ENCODE measurements around the gene LNX1.
"Not testable (repeated sequence)": the region's sequence is repeated elsewhere in the genome, so short reads cannot be mapped to it uniquely, and the experiment has no call there.

LNX1 gene

GRCh38 chr4:53490965-53491622, 100.2 kb downstream of the LNX1 start:
- DNase-seq: no peak

GRCh38 chr4:53490161-53490956, 100.9 kb downstream of the LNX1 start:
- no peak for DNase-seq

- DNase-seq: no peak
These were observed 101.9 kb downstream of the LNX1 start for GRCh38 chr4:53489279-53489889.

GRCh38 chr4:53487766-53488165, 103.5 kb downstream of the LNX1 start:
- no peak for DNase-seq

- DNase-seq: no peak
These were observed 105.6 kb downstream of the LNX1 start for GRCh38 chr4:53485658-53486040.

GRCh38 chr4:53484911-53485657, 106.2 kb downstream of the LNX1 start:
- DNase-seq: no peak

- DNase-seq: no peak
These were observed 108.0 kb downstream of the LNX1 start for GRCh38 chr4:53483250-53483649.

GRCh38 chr4:53481586-53481985, 109.7 kb downstream of the LNX1 start:
- DNase-seq: no peak

GRCh38 chr4:53480909-53481308, 110.4 kb downstream of the LNX1 start:
- DNase-seq: no peak

- no peak for DNase-seq
These were observed 111.4 kb downstream of the LNX1 start for GRCh38 chr4:53479736-53480525.

- no peak for DNase-seq
These were observed 112.4 kb downstream of the LNX1 start for GRCh38 chr4:53478671-53479456.

GRCh38 chr4:53477636-53478035, 113.7 kb downstream of the LNX1 start:
- no peak for DNase-seq

- no peak for DNase-seq
These were observed 114.2 kb downstream of the LNX1 start for GRCh38 chr4:53477038-53477565.

GRCh38 chr4:53476232-53477037, 114.9 kb downstream of the LNX1 start:
- DNase-seq: no peak

- not testable (repeated sequence) for DNase-seq
These were observed 124.7 kb downstream of the LNX1 start for GRCh38 chr4:53466576-53466975.

- DNase-seq: no peak
These were observed 125.4 kb downstream of the LNX1 start for GRCh38 chr4:53465891-53466290.

GRCh38 chr4:53465281-53465680, 126.0 kb downstream of the LNX1 start:
- DNase-seq: no peak

GRCh38 chr4:53463340-53463739, 127.9 kb downstream of the LNX1 start:
- DNase-seq: no peak

GRCh38 chr4:53461244-53461643, 130.0 kb downstream of the LNX1 start:
- DNase-seq: no peak

GRCh38 chr4:53459548-53459947, 131.7 kb downstream of the LNX1 start:
- DNase-seq: no peak

- DNase-seq: no peak
These were observed 135.1 kb downstream of the LNX1 start for GRCh38 chr4:53456178-53456577.

All from stimulated activated CD4-positive, alpha-beta T cell treated with anti-CD3 and anti-CD28 coated beads, Interleukin-15, amount 100 ng/mL, for 24 hours (primary cell).